Measurements from ENCODE around the gene MAP4K4. TPM values are rescaled to one million over a fixed set of nuclear protein-coding genes. Genes with fewer than 3 reads are reported as not detected.

Gene MAP4K4
- total RNA-seq, 1 experiment from 2014 or later = 132 TPM

- H3K18ac ChIP-seq (ENCODE audit: insufficient read length, low read depth, low read length) = no peak overlapping the region
- WGBS (ENCODE audit: extremely low coverage, insufficient read length, low lambda C conversion rate) = no CpG with 5 or more reads among the region's 7 CpGs
- no peak for DNase-seq
- no peak overlapping the region for H3K4ac ChIP-seq (ENCODE audit: low read depth, low read length)
- H3K4me1 ChIP-seq (ENCODE audit: insufficient read depth, low read length) = peaks cover 7% of the 10 kb centered on the region; the same call in 1 of the 2 replicates
- H3K36me3 Mint-ChIP-seq (ENCODE audit: insufficient read depth in 1 of 3, low read depth in 3 of 3) = peaks cover 56 to 74% (median 73%) of the 10 kb centered on the region in 3 experiments
- H3K23ac ChIP-seq (ENCODE audit: insufficient read length, low read depth, low read length) = no peak overlapping the region
- no peak overlapping the region for H3K14ac ChIP-seq (ENCODE audit: insufficient read depth, low read length)
- H3K4me3 Mint-ChIP-seq = no peak overlapping the region
- no peaks in the 10 kb centered on the region for H3K27me3 Mint-ChIP-seq (ENCODE audit: low read depth)
- H3K27ac Mint-ChIP-seq = peak overlapping the region in 1 of 3 experiments; percentile 3; a peak in 1 of 7 replicates
- H4K20me1 ChIP-seq (ENCODE audit: control insufficient read depth, insufficient read depth, insufficient read length) = no peaks in the 10 kb centered on the region
- no peaks in the 10 kb centered on the region for H3K79me2 ChIP-seq (ENCODE audit: insufficient read depth, low read length)
- no peak overlapping the region for H3T11ph ChIP-seq (ENCODE audit: low read length)
- no peak overlapping the region for H2BK120ac ChIP-seq (ENCODE audit: low read depth, low read length, poor library complexity, severe bottlenecking)
- no peak overlapping the region for H2BK20ac ChIP-seq (ENCODE audit: low read depth, low read length, poor library complexity, severe bottlenecking)
- no peak overlapping the region for H3K27ac ChIP-seq (ENCODE audit: insufficient read length, low read depth, low read length)
- peak overlapping the region; percentile 60 for H2BK5ac ChIP-seq (ENCODE audit: insufficient read length, low read length)
- no peaks in the 10 kb centered on the region for H3K23me2 ChIP-seq (ENCODE audit: insufficient read length, low read depth, low read length, poor library complexity, severe bottlenecking)
- no peak overlapping the region for H2BK15ac ChIP-seq (ENCODE audit: low read depth, low read length)
- no peak overlapping the region for H3K9ac ChIP-seq (ENCODE audit: extremely low read depth, insufficient read length, low read length)
- no peaks in the 10 kb centered on the region for H3K9me3 ChIP-seq (ENCODE audit: control insufficient read depth, low read depth, low read length)
- H3K79me1 ChIP-seq (ENCODE audit: insufficient read depth, low read depth, low read length, poor library complexity, severe bottlenecking) = no peaks in the 10 kb centered on the region
- H2AFZ ChIP-seq (ENCODE audit: low read length) = no peak overlapping the region
- H3K27me3 ChIP-seq (ENCODE audit: insufficient read depth, low read length) = no peaks in the 10 kb centered on the region
- no peak overlapping the region for H2AK5ac ChIP-seq (ENCODE audit: insufficient read length, low read length)
- no peak overlapping the region for H2BK12ac ChIP-seq (ENCODE audit: insufficient read length, low read depth, low read length)
- H3K4me2 ChIP-seq (ENCODE audit: insufficient read depth, insufficient read length, low read length) = no peak overlapping the region
- H4K5ac ChIP-seq (ENCODE audit: insufficient read length, low read depth, low read length) = no peak overlapping the region
- TF ChIP-seq CTCF (conservative IDR thresholded peaks at IDR 0.05) = no peak
- no peak overlapping the region for H4K91ac ChIP-seq (ENCODE audit: insufficient read length, low read depth, low read length)
- no peak overlapping the region for H4K8ac ChIP-seq (replicated peaks; ENCODE audit: insufficient read length, low read depth, low read length)
- no peaks in the 10 kb centered on the region; a peak in 2 of 5 replicates for H3K9me3 Mint-ChIP-seq
- peaks cover 27% of the 10 kb centered on the region in 2 experiments for H3K4me1 Mint-ChIP-seq
- peak overlapping the region; percentile 67 for H3K56ac ChIP-seq (ENCODE audit: insufficient read length, low read depth, low read length)
Measured at GRCh38 chr2:101889460-101890098, 192.1 kb downstream of the MAP4K4 start.

Data from H9 (cell line).